Measurements from ENCODE around the gene MORN1.

DNA sequence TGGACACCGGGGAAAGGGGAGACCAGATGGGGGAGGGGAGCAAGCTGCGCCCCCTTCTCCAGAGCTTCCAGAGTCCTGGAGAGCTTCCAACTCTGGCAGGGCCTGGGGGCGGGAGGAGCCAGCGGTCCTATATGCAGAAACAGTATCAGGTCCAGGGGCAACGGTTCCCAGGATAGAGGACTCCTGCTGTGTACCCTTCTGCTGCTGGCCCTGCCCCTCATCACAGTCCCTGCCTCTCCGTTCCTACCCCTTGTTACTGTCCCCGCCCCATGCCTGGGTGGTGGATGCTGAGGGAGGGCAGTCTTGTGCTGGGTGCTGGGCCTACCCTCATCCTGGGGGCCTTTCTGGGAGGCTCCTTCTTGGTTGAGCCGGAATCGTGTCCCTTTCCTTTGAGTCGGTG is 40.2 kb upstream of the MORN1 start:
- TF ChIP-seq NBN (IDR thresholded peaks at IDR 0.05; ENCODE audit: low read depth) (no peak), ZBTB1 (CRISPR knock-in tag; IDR thresholded peaks at IDR 0.05; ENCODE audit: borderline replicate concordance, low read depth) (no peak), YBX1 (IDR thresholded peaks at IDR 0.05) (no peak), POLR2A (conservative IDR thresholded peaks at IDR 0.05) (no peak), SMARCE1 (IDR thresholded peaks at IDR 0.05) (no peak), JUN (IDR thresholded peaks at IDR 0.05; ENCODE audit: borderline replicate concordance, low read depth, low read length) (no peak), JUN (CRISPR knock-in tag; IDR thresholded peaks at IDR 0.05; ENCODE audit: borderline replicate concordance) (no peak), POLR2AphosphoS5 (IDR thresholded peaks at IDR 0.05; ENCODE audit: control insufficient read depth, insufficient read depth, low read depth, low read length) (no peak), STAT5B (CRISPR knock-in tag; IDR thresholded peaks at IDR 0.05) (no peak), TCF3 (CRISPR knock-in tag; IDR thresholded peaks at IDR 0.05) (no peak), CREB1 (IDR thresholded peaks at IDR 0.05) (no peak), CREB1 (CRISPR knock-in tag; IDR thresholded peaks at IDR 0.05) (no peak), ZNF24 (IDR thresholded peaks at IDR 0.05) (no peak), ZNF217 (CRISPR knock-in tag; IDR thresholded peaks at IDR 0.05) (no peak), ZFP30 (CRISPR knock-in tag; IDR thresholded peaks at IDR 0.05; ENCODE audit: borderline replicate concordance) (no peak)
- TF ChIP-seq, protein P1, sequence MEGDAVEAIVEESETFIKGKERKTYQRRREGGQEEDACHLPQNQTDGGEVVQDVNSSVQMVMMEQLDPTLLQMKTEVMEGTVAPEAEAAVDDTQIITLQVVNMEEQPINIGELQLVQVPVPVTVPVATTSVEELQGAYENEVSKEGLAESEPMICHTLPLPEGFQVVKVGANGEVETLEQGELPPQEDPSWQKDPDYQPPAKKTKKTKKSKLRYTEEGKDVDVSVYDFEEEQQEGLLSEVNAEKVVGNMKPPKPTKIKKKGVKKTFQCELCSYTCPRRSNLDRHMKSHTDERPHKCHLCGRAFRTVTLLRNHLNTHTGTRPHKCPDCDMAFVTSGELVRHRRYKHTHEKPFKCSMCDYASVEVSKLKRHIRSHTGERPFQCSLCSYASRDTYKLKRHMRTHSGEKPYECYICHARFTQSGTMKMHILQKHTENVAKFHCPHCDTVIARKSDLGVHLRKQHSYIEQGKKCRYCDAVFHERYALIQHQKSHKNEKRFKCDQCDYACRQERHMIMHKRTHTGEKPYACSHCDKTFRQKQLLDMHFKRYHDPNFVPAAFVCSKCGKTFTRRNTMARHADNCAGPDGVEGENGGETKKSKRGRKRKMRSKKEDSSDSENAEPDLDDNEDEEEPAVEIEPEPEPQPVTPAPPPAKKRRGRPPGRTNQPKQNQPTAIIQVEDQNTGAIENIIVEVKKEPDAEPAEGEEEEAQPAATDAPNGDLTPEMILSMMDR (IDR thresholded peaks at IDR 0.05 in 2 of 3, conservative IDR thresholded peaks at IDR 0.05 in 1 of 3; ENCODE audit: insufficient read depth in 2 of 3, low read depth in 1 of 3, low read length in 3 of 3): no peak

All from K562 (cell line).